ENCODE results near the gene GAS7.

Gene GAS7

DNA sequence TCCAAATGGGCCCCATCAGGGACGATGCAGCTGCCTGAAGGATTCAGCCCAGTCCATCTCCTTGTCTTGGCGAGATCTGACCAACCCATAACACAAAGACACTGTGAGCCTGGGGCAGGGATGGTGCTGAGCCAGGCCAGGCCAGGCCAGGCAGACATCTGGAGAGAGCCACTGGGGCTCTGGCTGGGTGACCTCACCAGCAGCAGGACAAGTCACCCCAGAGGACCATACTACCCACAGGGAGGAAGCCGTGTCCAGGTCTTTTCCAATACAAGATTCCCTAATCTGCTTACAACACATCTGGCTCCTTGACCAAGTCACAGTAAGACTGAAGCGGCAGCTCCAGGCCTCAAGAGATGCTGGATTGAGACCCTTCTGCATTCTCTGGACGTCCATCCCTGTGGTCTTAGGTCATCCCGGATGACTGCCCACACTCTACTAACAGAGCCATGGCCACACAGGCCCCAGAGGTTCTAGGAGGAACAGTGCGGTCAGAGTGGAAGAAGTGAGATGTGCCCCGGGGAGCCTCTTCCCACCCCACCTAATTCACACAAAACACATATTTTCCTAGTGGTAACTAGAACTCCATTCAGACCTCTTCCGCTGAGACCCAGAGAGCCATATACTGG is 211.5 kb downstream of the GAS7 start:
- no peak for DNase-seq (ENCODE audit: low read depth in 1 of 2, low spot score in 1 of 2)
- no peak for TF ChIP-seq JUND (IDR thresholded peaks at IDR 0.05; ENCODE audit: low read depth)
- in situ Hi-C loops (cut with HindIII; ENCODE audit: low pct_unique_long_range_greater_than_20kb, low sequenced_read_pairs), result no loop called here

- no peak for TF ChIP-seq JUND (IDR thresholded peaks at IDR 0.05; ENCODE audit: low read depth)
- DNase-seq (ENCODE audit: low read depth in 1 of 2, low spot score in 1 of 2), result no peak
- in situ Hi-C loops (cut with HindIII; ENCODE audit: low pct_unique_long_range_greater_than_20kb, low sequenced_read_pairs), result no loop called here
Observed at GRCh38 chr17:9985646-9986045, 212.8 kb downstream of the GAS7 start.

GRCh38 chr17:9984768-9985167 is 213.6 kb downstream of the GAS7 start:
- TF ChIP-seq JUND (IDR thresholded peaks at IDR 0.05; ENCODE audit: low read depth), result no peak
- in situ Hi-C loops (cut with HindIII; ENCODE audit: low pct_unique_long_range_greater_than_20kb, low sequenced_read_pairs), result no loop called here
- DNase-seq (ENCODE audit: low read depth in 1 of 2, low spot score in 1 of 2), result no peak

DNA sequence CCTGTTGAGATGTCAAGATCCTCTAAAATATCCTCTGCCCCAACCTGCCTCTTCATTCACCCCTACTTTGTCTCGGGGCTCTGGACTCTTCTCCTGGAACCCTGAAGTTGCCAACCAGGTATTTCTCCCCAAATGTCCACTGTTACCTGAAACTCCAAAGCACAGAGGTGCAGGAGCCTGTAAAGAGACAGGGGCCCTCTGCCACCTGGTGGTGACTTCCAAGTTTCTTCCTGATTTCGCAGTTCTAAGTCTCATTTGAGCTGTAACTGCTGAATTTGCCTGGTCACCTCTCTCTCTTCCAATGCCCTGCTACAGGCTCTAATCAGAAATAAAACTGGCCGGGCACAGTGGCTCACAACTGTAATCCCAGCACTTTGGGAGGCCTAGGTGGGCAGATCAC is 216.2 kb downstream of the GAS7 start:
- in situ Hi-C loops (cut with HindIII; ENCODE audit: low pct_unique_long_range_greater_than_20kb, low sequenced_read_pairs), result no loop called here
- peak; percentile 42 to 59 for DNase-seq (ENCODE audit: low read depth in 1 of 2, low spot score in 1 of 2)

GRCh38 chr17:9981344-9981915 is 217.0 kb downstream of the GAS7 start:
- in situ Hi-C loops (cut with HindIII; ENCODE audit: low pct_unique_long_range_greater_than_20kb, low sequenced_read_pairs), result no loop called here
- DNase-seq (ENCODE audit: low read depth in 1 of 2, low spot score in 1 of 2), result no peak
- no peak for TF ChIP-seq JUND (IDR thresholded peaks at IDR 0.05; ENCODE audit: low read depth)

More for the DNA sequence above, 216.2 kb downstream of the GAS7 start:
- TF ChIP-seq JUND (IDR thresholded peaks at IDR 0.05; ENCODE audit: low read depth), result no peak

DNA sequence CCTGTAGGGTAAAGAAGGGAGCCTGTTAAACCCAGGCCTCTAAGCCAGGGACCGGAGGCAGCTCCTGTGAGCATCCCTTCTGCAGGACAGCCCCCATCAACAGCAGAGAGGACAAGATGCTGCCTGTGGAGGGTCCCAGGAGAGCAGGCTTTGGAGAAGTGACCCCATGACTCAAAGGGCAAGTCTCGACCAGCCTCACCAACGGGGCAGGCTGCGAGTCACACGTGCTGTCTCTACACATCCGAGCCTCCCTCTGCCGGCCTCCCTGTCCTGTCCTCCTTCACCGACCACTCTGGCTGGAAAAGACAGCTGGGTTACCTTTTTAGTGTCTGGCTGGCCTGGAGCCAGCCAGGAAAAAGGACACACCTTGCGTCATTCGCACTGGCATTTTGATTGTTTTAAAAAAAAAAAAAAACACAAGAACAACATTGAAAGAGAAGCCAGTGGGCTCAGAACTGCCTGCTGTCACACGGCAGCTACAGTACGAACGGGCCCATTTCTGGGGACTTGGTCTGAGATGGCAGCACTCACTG is 218.9 kb downstream of the GAS7 start:
- no peak for TF ChIP-seq JUND (IDR thresholded peaks at IDR 0.05; ENCODE audit: low read depth)
- in situ Hi-C loops (cut with HindIII; ENCODE audit: low pct_unique_long_range_greater_than_20kb, low sequenced_read_pairs), result no loop called here
- no peak for DNase-seq (ENCODE audit: low read depth in 1 of 2, low spot score in 1 of 2)

DNA sequence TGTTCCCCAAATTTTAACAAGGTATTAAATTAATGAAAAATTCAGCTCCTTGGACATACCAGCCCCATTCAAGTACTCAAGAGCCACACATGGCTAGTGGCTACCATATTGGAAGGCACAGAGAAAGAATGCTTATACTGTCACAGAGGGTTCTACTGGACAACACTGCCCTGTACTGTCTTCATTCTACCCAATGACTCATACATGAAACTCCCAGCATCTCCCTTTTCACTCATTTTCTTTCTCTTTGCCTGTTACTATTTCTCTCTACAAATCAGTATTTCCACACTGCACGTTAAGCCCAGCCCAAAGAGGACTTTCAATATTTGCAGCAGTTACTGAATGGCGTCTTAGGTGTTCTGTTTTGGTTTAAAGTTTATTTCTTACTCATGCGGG is 221.2 kb downstream of the GAS7 start:
- no peak for TF ChIP-seq JUND (IDR thresholded peaks at IDR 0.05; ENCODE audit: low read depth)
- in situ Hi-C loops (cut with HindIII; ENCODE audit: low pct_unique_long_range_greater_than_20kb, low sequenced_read_pairs), result no loop called here
- no peak for DNase-seq (ENCODE audit: low read depth in 1 of 2, low spot score in 1 of 2)

- TF ChIP-seq JUND (IDR thresholded peaks at IDR 0.05; ENCODE audit: low read depth), result no peak
- DNase-seq (ENCODE audit: low read depth in 1 of 2, low spot score in 1 of 2), result no peak
Observed at GRCh38 chr17:9976283-9977179, 221.9 kb downstream of the GAS7 start.

GRCh38 chr17:9974448-9975381 is 223.7 kb downstream of the GAS7 start:
- DNase-seq (ENCODE audit: low read depth in 1 of 2, low spot score in 1 of 2), result no peak
- no peak for TF ChIP-seq JUND (IDR thresholded peaks at IDR 0.05; ENCODE audit: low read depth)
- in situ Hi-C loops (cut with HindIII; ENCODE audit: low pct_unique_long_range_greater_than_20kb, low sequenced_read_pairs), result no loop called here

More at GRCh38 chr17:9976283-9977179, 221.9 kb downstream of the GAS7 start:
- in situ Hi-C loops (cut with HindIII; ENCODE audit: low pct_unique_long_range_greater_than_20kb, low sequenced_read_pairs), result no loop called here

DNA sequence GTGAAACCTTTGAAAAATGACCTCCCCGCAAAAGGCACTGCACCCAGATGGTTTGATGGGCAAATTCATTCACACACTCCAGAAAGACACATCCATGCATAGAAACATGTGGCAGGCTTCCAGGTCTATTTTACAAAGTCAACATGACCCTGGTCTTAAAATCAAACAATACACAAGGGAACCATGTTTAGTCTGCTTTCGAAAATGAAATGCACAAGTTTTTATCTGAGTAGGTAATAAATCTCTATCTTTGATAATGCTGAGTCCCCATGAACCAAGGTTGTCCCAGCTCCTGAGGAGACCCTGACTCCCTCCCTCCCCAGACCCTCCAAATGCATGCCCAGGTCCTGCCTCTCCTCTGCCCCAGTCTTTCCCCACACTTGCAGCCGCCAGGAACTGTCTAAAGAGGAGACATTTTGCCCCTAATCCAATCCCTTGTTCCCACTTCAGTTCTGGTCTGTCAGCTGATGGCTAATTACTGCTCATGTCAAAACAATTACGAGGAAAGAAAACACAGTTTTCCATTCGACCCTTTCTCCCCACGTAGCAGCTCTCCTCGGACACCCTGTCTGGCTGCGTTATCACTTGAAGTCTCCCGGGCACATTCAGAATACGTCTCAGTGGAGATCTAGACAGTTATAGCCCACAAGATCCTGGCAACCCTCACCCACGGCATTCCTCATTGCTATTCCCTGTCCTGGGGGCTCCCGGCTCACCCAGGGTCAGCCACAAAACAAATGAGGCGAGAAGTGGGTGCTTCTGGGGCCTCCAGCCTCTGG is 224.5 kb downstream of the GAS7 start:
- in situ Hi-C loops (cut with HindIII; ENCODE audit: low pct_unique_long_range_greater_than_20kb, low sequenced_read_pairs), result no loop called here
- DNase-seq (ENCODE audit: low read depth in 1 of 2, low spot score in 1 of 2), result peak in 1 of 2 experiments; percentile 36
- TF ChIP-seq JUND (IDR thresholded peaks at IDR 0.05; ENCODE audit: low read depth), result no peak

GRCh38 chr17:9971991-9972390 is 226.4 kb downstream of the GAS7 start:
- DNase-seq (ENCODE audit: low read depth in 1 of 2, low spot score in 1 of 2), result peak in 1 of 2 experiments; percentile 52
- in situ Hi-C loops (cut with HindIII; ENCODE audit: low pct_unique_long_range_greater_than_20kb, low sequenced_read_pairs), result no loop called here
- TF ChIP-seq JUND (IDR thresholded peaks at IDR 0.05; ENCODE audit: low read depth), result no peak
